Ishikawa (cell line): ENCODE data around the gene RMRP.

Experiments
- EGR1 ChIP-seq: IDR thresholded peaks from 2 replicates; pipeline ENCODE4 v1.6.1; 2012
- EP300 ChIP-seq: IDR thresholded peaks from 2 replicates; pipeline ENCODE4 v1.6.1; 2012; ENCODE audit warnings: borderline replicate concordance
- MAX ChIP-seq: IDR thresholded peaks from 2 replicates; pipeline ENCODE4 v1.6.1; 2012
- REST ChIP-seq: IDR thresholded peaks from 2 replicates; pipeline ENCODE4 v1.6.1; 2012; ENCODE audit warnings: low read depth, mild to moderate bottlenecking
- USF1 ChIP-seq: IDR thresholded peaks from 2 replicates; pipeline ENCODE4 v1.6.1; 2012
- YY1 ChIP-seq: IDR thresholded peaks from 2 replicates; pipeline ENCODE4 v1.6.1; 2012; ENCODE audit warnings: low read depth

GRCh38 chr9:35679766-35680330, 22.0 kb upstream of the RMRP start:
- TF ChIP-seq MAX (no peak), USF1 (no peak), EP300 (no peak), YY1 (no peak), EGR1 (no peak), REST (no peak)
